Measurements from ENCODE around the gene NKX1-1. TPM values are rescaled to one million over a fixed set of nuclear protein-coding genes. Genes with fewer than 3 reads are reported as not detected.

NKX1-1 gene
- total RNA-seq, 4 donors from 2014 or later = not detected

GRCh38 chr4:1368421-1369090 lies 37.7 kb downstream of the NKX1-1 start:
- Histone ChIP-seq H3K9me3 (no peaks in the 10 kb centered on the region), H3K4me3 (no peak overlapping the region), H3K27me3 (no peaks in the 10 kb centered on the region), H3K36me3 (peaks cover 59% of the 10 kb centered on the region), H3K27ac (no peak overlapping the region), H3K4me1 (peaks cover 10% of the 10 kb centered on the region)
- WGBS = 89% methylated on average over 20 of the region's 24 CpGs
- DNase-seq (ENCODE audit: low spot score in 2 of 2) = peak in 1 of 2 donors; percentile 53
- no peak for TF ChIP-seq CTCF (IDR thresholded peaks at IDR 0.05)
- TF ChIP-seq EP300 (IDR thresholded peaks at IDR 0.05) = no peak
- no peak for TF ChIP-seq POLR2A (IDR thresholded peaks at IDR 0.05)
- no peak for TF ChIP-seq POLR2AphosphoS5 (IDR thresholded peaks at IDR 0.05)

- H3K36me3 ChIP-seq = peaks cover 54% of the 10 kb centered on the region
- TF ChIP-seq POLR2AphosphoS5 (IDR thresholded peaks at IDR 0.05) = no peak
- TF ChIP-seq POLR2A (IDR thresholded peaks at IDR 0.05) = no peak
- TF ChIP-seq CTCF (IDR thresholded peaks at IDR 0.05) = no peak
- no peak for TF ChIP-seq EP300 (IDR thresholded peaks at IDR 0.05)
- 100% methylated on average over 1 of the region's 10 CpGs for WGBS
Measured at GRCh38 chr4:1367936-1368289, 38.3 kb downstream of the NKX1-1 start.

GRCh38 chr4:1367230-1367935 lies 38.9 kb downstream of the NKX1-1 start:
- TF ChIP-seq POLR2AphosphoS5 (IDR thresholded peaks at IDR 0.05) = no peak
- no peak for TF ChIP-seq EP300 (IDR thresholded peaks at IDR 0.05)
- no peak for TF ChIP-seq CTCF (IDR thresholded peaks at IDR 0.05)
- TF ChIP-seq POLR2A (IDR thresholded peaks at IDR 0.05) = no peak
- peak; percentile 49 to 74 for DNase-seq (ENCODE audit: low spot score in 2 of 2)
- 98% methylated on average over 17 of the region's 17 CpGs for WGBS

More at GRCh38 chr4:1367936-1368289, 38.3 kb downstream of the NKX1-1 start:
- Histone ChIP-seq H3K4me1 (peaks cover 10% of the 10 kb centered on the region), H3K9me3 (no peaks in the 10 kb centered on the region), H3K27ac (no peak overlapping the region), H3K27me3 (no peaks in the 10 kb centered on the region), H3K4me3 (no peak overlapping the region)
- DNase-seq (ENCODE audit: low spot score in 2 of 2) = peak in 1 of 2 donors; percentile 49

GRCh38 chr4:1366371-1367229 lies 39.6 kb downstream of the NKX1-1 start:
- 84% methylated on average over 16 of the region's 35 CpGs for WGBS

More at GRCh38 chr4:1367230-1367935, 38.9 kb downstream of the NKX1-1 start:
- H3K4me3 ChIP-seq = no peak overlapping the region
- peaks cover 49% of the 10 kb centered on the region for H3K36me3 ChIP-seq
- H3K4me1 ChIP-seq = peaks cover 10% of the 10 kb centered on the region
- H3K9me3 ChIP-seq = no peaks in the 10 kb centered on the region
- H3K27me3 ChIP-seq = no peaks in the 10 kb centered on the region
- no peak overlapping the region for H3K27ac ChIP-seq

GRCh38 chr4:1365271-1366178 lies 40.7 kb downstream of the NKX1-1 start:
- Histone ChIP-seq H3K27me3 (no peaks in the 10 kb centered on the region), H3K27ac (no peak overlapping the region), H3K9me3 (no peaks in the 10 kb centered on the region), H3K4me3 (no peak overlapping the region), H3K4me1 (peaks cover 10% of the 10 kb centered on the region), H3K36me3 (peaks cover 39% of the 10 kb centered on the region)
- DNase-seq (ENCODE audit: low spot score in 2 of 2) = peak in 1 of 2 donors; percentile 55
- no peak for TF ChIP-seq POLR2AphosphoS5 (IDR thresholded peaks at IDR 0.05)
- TF ChIP-seq EP300 (IDR thresholded peaks at IDR 0.05) = no peak
- TF ChIP-seq POLR2A (IDR thresholded peaks at IDR 0.05) = no peak
- no peak for TF ChIP-seq CTCF (IDR thresholded peaks at IDR 0.05)
- 67% methylated on average over 6 of the region's 25 CpGs for WGBS

More at GRCh38 chr4:1366371-1367229, 39.6 kb downstream of the NKX1-1 start:
- no peak for TF ChIP-seq POLR2AphosphoS5 (IDR thresholded peaks at IDR 0.05)
- Histone ChIP-seq H3K36me3 (peaks cover 45% of the 10 kb centered on the region), H3K27me3 (no peaks in the 10 kb centered on the region), H3K27ac (no peak overlapping the region), H3K4me1 (peaks cover 10% of the 10 kb centered on the region), H3K9me3 (no peaks in the 10 kb centered on the region), H3K4me3 (no peak overlapping the region)
- peak in 1 of 2 donors; percentile 50 for DNase-seq (ENCODE audit: low spot score in 2 of 2)

All from suprapubic skin (tissue), 4 donors.